ENCODE data around the gene SP2.

SP2 gene

DNA sequence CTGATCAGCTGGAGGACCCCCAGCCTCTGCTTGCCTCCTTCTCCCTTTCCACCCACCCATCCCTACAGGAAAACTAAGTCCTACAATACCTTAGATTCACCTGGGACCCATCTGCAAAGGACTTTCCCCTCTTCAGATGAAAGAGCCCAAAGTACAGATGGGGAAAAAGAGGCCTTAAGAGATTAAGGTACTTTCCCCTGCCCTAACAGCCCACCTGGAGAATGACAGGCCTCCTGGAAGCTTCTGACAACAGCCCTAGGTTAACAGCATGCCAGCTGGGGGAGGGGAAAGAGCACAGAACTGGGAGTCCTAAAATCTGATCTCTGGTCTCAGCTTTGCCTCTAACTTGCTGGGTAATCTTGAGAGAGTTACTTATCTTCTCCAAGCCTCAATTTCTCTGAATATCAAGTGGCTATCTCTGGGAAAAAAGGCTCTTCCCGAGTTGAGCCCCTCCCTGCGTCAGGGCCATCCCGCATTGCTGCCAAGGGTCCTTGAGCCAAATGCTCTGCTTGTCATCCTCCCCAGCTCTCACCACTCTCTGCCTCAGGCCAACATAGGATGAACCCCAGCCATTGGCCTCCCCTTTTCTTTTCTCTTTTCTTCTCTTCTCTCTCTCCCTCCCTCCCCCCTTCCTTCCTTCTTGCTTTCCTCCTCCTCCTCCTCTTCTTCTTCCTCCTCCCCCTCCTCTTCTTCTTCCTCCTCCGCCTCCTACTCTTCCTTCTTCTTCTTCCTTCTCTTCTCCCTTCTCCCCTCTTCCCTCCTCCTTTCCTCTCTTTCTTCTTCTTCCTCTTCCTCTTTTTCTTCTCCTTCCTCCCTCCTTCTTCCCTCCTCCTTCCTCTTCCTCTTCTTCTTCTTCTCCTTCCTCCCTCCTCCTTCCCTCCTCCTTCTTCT, 22.6 kb upstream of the SP2 start:
- Histone ChIP-seq H3K27ac (ENCODE audit: poor library complexity, severe bottlenecking) (no peak overlapping the region), H3K9me3 (ENCODE audit: severe bottlenecking) (no peaks in the 10 kb centered on the region), H3K27me3 (ENCODE audit: insufficient read depth, poor library complexity, severe bottlenecking) (no peaks in the 10 kb centered on the region), H3K36me3 (ENCODE audit: low read depth) (no peaks in the 10 kb centered on the region), H3K4me3 (ENCODE audit: severe bottlenecking) (no peak overlapping the region), H3K4me1 (ENCODE audit: insufficient read depth, poor library complexity, severe bottlenecking) (peaks cover 6% of the 10 kb centered on the region)
- no peak for ATAC-seq (ENCODE audit: low read depth)
- DNase-seq (ENCODE audit: low spot score), result no peak
- TF ChIP-seq, protein P1, sequence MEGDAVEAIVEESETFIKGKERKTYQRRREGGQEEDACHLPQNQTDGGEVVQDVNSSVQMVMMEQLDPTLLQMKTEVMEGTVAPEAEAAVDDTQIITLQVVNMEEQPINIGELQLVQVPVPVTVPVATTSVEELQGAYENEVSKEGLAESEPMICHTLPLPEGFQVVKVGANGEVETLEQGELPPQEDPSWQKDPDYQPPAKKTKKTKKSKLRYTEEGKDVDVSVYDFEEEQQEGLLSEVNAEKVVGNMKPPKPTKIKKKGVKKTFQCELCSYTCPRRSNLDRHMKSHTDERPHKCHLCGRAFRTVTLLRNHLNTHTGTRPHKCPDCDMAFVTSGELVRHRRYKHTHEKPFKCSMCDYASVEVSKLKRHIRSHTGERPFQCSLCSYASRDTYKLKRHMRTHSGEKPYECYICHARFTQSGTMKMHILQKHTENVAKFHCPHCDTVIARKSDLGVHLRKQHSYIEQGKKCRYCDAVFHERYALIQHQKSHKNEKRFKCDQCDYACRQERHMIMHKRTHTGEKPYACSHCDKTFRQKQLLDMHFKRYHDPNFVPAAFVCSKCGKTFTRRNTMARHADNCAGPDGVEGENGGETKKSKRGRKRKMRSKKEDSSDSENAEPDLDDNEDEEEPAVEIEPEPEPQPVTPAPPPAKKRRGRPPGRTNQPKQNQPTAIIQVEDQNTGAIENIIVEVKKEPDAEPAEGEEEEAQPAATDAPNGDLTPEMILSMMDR (IDR thresholded peaks at IDR 0.05; ENCODE audit: poor library complexity, severe bottlenecking), result no peak

DNA sequence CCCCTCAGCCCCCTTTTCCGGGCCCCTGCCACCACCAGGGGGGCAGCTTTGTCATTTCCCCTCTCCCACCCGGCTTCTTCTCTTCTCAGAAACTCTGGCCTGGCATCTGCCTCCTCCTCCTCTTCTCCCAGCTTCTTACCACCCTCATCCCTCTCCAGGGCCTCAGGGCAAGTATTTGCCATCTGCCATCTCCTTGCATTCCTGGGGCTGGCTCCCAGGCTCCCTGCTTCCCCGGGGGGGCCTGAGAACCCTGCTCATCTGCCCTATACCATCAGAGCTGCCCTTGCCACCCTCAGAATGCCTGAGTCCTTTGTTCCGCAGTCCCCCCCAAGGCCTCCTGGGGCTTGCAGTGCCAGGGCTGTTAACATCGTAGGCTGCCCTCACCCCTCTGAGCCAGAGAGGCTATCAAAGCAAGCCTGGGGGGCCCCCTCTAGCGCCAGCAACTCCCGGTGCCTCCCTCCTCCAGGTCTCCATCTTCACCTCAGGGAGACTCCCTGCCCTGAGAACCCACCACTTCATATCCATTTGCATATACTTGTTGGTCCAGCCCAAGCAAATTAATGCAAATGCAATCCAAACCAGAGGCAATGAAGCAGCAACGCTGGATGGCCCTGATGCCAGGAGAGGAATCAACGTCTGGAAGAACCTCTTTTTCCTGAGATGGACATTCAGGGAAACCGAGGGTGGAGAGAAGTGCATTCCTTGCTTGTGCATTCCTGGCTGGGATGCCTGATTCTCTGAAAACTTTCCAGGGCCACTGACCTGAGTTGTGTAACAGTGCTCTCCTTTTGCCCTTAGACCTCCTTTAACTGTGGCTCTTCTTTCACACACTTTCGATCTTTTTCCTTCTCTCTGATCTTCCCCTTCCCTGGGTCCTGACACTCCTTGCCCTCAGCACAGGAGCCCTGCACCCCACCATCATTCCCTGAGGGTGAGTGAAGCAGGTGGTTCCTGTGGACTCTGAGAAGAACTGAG, 20.7 kb upstream of the SP2 start:
- H3K4me1 ChIP-seq (ENCODE audit: insufficient read depth, poor library complexity, severe bottlenecking), result peaks cover 6% of the 10 kb centered on the region
- no peak for DNase-seq (ENCODE audit: low spot score)
- H3K27me3 ChIP-seq (ENCODE audit: insufficient read depth, poor library complexity, severe bottlenecking), result no peaks in the 10 kb centered on the region
- TF ChIP-seq, protein P1 (IDR thresholded peaks at IDR 0.05; ENCODE audit: poor library complexity, severe bottlenecking), result no peak
- no peaks in the 10 kb centered on the region for H3K9me3 ChIP-seq (ENCODE audit: severe bottlenecking)
- no peak overlapping the region for H3K4me3 ChIP-seq (ENCODE audit: severe bottlenecking)
- H3K36me3 ChIP-seq (ENCODE audit: low read depth), result no peaks in the 10 kb centered on the region
- no peak overlapping the region for H3K27ac ChIP-seq (ENCODE audit: poor library complexity, severe bottlenecking)
- ATAC-seq (ENCODE audit: low read depth), result no peak

DNA sequence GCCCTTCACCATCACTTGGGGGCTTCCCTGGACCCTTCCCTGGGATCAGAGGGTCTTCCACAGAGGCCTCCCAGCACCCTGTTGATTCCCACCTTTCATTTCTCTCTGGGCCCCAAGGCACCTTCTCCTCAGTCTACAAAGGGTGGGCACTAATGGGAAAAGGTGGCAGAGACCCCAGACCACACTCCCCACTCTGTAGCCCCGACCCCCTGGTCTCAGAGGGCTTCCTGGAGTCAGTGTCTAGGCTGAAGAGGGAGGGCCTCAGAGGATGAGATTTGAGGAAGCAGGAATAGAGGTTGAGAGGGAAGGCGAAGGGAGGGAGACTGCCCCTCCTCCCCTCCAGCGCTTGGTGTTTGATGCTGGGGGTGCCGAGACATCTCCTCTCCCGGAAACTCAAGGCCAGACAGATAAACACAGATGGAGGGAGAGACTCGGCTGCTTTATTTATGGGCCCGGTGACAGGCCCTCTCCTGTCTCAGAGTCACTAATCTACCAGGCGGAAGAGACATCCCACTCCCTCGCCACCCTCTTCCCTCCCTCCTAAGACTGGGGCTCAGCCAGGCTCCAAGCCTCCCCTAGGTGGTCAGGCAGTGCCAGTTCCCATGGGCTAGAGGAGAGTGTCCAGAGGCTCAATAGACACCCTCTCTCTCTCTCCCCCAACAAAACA, 18.5 kb upstream of the SP2 start:
- Histone ChIP-seq H3K4me1 (ENCODE audit: insufficient read depth, poor library complexity, severe bottlenecking) (no peaks in the 10 kb centered on the region), H3K27ac (ENCODE audit: poor library complexity, severe bottlenecking) (no peak overlapping the region), H3K36me3 (ENCODE audit: low read depth) (no peaks in the 10 kb centered on the region), H3K9me3 (ENCODE audit: severe bottlenecking) (no peaks in the 10 kb centered on the region), H3K27me3 (ENCODE audit: insufficient read depth, poor library complexity, severe bottlenecking) (no peaks in the 10 kb centered on the region), H3K4me3 (ENCODE audit: severe bottlenecking) (no peak overlapping the region)
- ATAC-seq (ENCODE audit: low read depth) (no peak), DNase-seq (ENCODE audit: low spot score) (no peak)
- TF ChIP-seq, protein P1 (IDR thresholded peaks at IDR 0.05; ENCODE audit: poor library complexity, severe bottlenecking), result no peak

DNA sequence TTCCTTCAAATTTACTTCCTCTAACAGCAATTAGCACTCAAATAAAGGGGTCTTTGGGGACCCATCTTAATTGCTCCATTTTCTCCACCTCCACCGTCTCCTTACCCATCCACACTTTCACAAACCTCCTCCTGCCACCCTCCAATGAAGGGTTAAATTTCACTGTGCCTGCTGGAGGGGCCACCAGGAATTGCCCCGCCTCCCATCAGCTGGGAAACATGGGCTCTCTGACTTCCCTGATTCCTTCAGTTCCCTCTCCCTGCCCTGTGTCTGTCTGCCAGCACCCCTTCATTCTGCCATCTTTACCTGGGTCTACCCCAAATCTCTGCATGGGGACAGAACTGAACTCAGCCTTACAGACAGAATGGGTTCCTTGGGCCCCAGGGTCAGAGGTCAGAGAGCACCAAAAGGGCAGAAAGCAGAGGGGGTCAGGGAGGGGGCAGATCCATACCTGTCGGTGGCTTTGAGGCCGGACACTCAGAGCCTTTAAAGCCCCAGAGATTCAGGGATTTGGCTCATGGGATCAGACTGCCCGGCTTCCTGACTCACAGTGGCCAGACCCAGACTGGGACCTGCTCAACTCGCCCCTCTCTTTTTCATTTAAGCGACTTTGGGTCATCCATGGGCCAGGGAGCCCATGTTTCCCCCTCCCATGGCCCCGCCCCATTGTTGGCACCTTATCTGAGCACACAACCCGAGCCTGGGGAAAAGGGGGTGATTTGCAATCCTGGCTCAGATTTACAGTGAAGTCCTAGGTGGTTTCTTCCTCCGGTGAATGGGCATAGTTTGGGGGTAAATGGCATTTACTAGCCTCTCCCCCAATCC, 17.6 kb upstream of the SP2 start:
- no peak for DNase-seq (ENCODE audit: low spot score)
- Histone ChIP-seq H3K9me3 (ENCODE audit: severe bottlenecking) (no peaks in the 10 kb centered on the region), H3K27me3 (ENCODE audit: insufficient read depth, poor library complexity, severe bottlenecking) (no peaks in the 10 kb centered on the region), H3K4me3 (ENCODE audit: severe bottlenecking) (no peak overlapping the region), H3K36me3 (ENCODE audit: low read depth) (no peaks in the 10 kb centered on the region), H3K4me1 (ENCODE audit: insufficient read depth, poor library complexity, severe bottlenecking) (no peaks in the 10 kb centered on the region), H3K27ac (ENCODE audit: poor library complexity, severe bottlenecking) (no peak overlapping the region)
- TF ChIP-seq, protein P1 (IDR thresholded peaks at IDR 0.05; ENCODE audit: poor library complexity, severe bottlenecking), result no peak
- no peak for ATAC-seq (ENCODE audit: low read depth)
